Measurements from ENCODE around the gene FTSJ3. TPM values are rescaled to one million over a fixed set of nuclear protein-coding genes. Genes with fewer than 3 reads are reported as not detected.

FTSJ3 gene
- polyA plus RNA-seq, 2 of the 4 experiments (the other 2 are of a cell fraction): 74.5 to 104 TPM

DNA sequence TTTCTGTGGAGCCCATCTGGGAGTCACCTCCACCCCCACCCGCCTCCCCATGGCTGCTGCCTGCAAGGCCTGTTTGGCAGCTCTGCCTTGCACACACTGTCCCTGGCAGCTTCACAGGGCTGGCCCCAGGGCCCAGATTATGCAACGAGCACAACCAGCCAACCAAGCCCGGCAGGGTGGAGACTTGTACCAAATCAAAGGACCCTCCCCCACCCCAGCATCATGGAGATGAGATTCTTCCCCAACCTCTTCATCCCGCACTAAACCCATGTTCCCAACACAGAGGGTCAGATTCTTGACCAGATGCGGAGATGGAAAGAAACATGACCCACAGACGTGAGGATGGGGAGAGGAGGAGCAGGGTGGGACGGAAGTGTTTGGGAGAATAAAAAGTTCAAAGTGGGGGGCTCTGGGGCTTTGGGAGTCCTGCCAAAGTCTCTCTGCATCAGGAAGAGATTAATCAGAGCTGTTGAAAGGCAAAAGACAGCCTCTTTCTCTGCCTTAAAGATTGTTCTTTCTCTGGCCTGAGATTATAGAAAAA lies 11.2 kb upstream of the FTSJ3 start:
- no peak for FAIRE-seq
- ChIA-PET POLR2A (interaction anchor here (1.3 kb wide), 1 partner anchor 12 kb away, joined by 6 read pairs; the partner anchor contains the start of gene PSMC5), CTCF (interaction anchor here (0.6 to 4.2 kb wide), 7 partner anchors 8 to 413 kb away, joined by 3 to 37 read pairs (median 5); partner anchors contain the start of genes FTSJ3 and PSMC5)
- Histone ChIP-seq H3K27ac (peak overlapping the region; percentile 1 to 5; a peak in 1 of 6 replicates), H3K4me2 (no peak overlapping the region), H3K4me1 (peaks cover 35% of the 10 kb centered on the region), H3K4me3 (no peak overlapping the region), H3K9me3 (no peaks in the 10 kb centered on the region)
- no peak for DNase-seq (ENCODE audit: low read depth in 1 of 2, low spot score in 1 of 2)
- no peak for ATAC-seq
- TF ChIP-seq SREBF2 (IDR thresholded peaks at IDR 0.05): no peak
- no peak for TF ChIP-seq MAFK (IDR thresholded peaks at IDR 0.05; ENCODE audit: partially characterized antibody)
- no peak for TF ChIP-seq NPAS2 (CRISPR knock-in tag; IDR thresholded peaks at IDR 0.05; ENCODE audit: borderline replicate concordance)
- no peak for TF ChIP-seq JUNB (IDR thresholded peaks at IDR 0.05)
- no peak for TF ChIP-seq RCOR1 (IDR thresholded peaks at IDR 0.05; ENCODE audit: low read depth, low read length)
- TF ChIP-seq SMC3 (IDR thresholded peaks at IDR 0.05): no peak
- TF ChIP-seq EHF (CRISPR knock-in tag; IDR thresholded peaks at IDR 0.05): no peak
- no peak for TF ChIP-seq TFCP2L1 (CRISPR knock-in tag; IDR thresholded peaks at IDR 0.05)
- WGBS (ENCODE audit: missing lambda C conversion rate): 72% methylated on average over 6 of the region's 7 CpGs

DNA sequence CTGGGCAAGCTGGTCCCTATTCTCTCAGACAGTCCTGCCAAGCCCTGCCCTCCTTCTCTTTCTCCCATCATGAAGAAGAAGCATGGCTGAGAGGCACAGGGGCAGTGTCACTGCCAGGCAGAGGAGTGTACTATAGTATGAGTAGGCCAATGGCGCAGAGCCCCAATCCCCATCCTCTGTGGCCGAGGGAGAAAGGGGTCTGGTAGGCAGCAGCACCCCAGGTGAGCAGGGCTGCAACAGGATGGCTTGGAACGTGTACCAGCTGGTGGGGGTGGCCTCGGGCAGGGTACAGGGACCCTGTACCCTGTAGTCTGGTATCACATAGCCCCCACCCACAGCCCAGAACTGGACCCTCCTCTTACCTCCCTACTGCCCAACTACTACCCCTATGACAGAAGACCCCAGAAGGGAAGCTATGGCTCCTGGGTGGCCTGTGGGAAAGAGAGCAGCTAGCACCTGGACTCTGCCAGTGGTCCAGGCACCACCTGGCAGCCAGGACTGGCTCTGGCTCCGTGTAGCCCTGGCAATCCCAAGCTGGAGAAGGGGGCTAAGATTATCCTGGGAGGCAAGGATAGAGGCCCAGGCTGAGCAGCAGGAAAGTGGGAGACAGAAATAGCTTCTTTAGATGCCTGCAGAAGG lies 10.6 kb upstream of the FTSJ3 start:
- H3K4me2 ChIP-seq: no peak overlapping the region
- H3K4me3 ChIP-seq: no peak overlapping the region
- POLR2A ChIA-PET: interaction anchor here (1.3 kb wide), 1 partner anchor 11 kb away, joined by 6 read pairs; the partner anchor contains the start of gene PSMC5

More for the DNA sequence above, 10.6 kb upstream of the FTSJ3 start:
- WGBS (ENCODE audit: missing lambda C conversion rate): 88% methylated on average over 5 of the region's 5 CpGs
- TF ChIP-seq HEYL (CRISPR knock-in tag; IDR thresholded peaks at IDR 0.05) (no peak), MAZ (IDR thresholded peaks at IDR 0.05; ENCODE audit: borderline replicate concordance, low read depth, low read length) (no peak), RARB (CRISPR knock-in tag; IDR thresholded peaks at IDR 0.05) (no peak), GATA3 (IDR thresholded peaks at IDR 0.05; ENCODE audit: borderline replicate concordance) (no peak), CBX2 (IDR thresholded peaks at IDR 0.05; ENCODE audit: borderline replicate concordance, low read depth) (no peak), ZC3H11A (IDR thresholded peaks at IDR 0.05) (no peak), PHF8 (IDR thresholded peaks at IDR 0.05; ENCODE audit: borderline replicate concordance, low read depth) (no peak), ZNF302 (CRISPR knock-in tag; IDR thresholded peaks at IDR 0.05) (no peak), JUN (IDR thresholded peaks at IDR 0.05) (no peak), FOSL2 (IDR thresholded peaks at IDR 0.05) (no peak), FOSL2 (CRISPR knock-in tag; IDR thresholded peaks at IDR 0.05) (no peak), ZFP36 (IDR thresholded peaks at IDR 0.05; ENCODE audit: borderline replicate concordance, partially characterized antibody) (no peak), POLR2A (IDR thresholded peaks at IDR 0.05; ENCODE audit: low read length) (no peak), CHD2 (IDR thresholded peaks at IDR 0.05; ENCODE audit: low read length, partially characterized antibody) (no peak)
- TF ChIP-seq, protein P1, sequence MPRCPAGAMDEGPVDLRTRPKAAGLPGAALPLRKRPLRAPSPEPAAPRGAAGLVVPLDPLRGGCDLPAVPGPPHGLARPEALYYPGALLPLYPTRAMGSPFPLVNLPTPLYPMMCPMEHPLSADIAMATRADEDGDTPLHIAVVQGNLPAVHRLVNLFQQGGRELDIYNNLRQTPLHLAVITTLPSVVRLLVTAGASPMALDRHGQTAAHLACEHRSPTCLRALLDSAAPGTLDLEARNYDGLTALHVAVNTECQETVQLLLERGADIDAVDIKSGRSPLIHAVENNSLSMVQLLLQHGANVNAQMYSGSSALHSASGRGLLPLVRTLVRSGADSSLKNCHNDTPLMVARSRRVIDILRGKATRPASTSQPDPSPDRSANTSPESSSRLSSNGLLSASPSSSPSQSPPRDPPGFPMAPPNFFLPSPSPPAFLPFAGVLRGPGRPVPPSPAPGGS (IDR thresholded peaks at IDR 0.05): no peak
- TF ChIP-seq, protein P2, sequence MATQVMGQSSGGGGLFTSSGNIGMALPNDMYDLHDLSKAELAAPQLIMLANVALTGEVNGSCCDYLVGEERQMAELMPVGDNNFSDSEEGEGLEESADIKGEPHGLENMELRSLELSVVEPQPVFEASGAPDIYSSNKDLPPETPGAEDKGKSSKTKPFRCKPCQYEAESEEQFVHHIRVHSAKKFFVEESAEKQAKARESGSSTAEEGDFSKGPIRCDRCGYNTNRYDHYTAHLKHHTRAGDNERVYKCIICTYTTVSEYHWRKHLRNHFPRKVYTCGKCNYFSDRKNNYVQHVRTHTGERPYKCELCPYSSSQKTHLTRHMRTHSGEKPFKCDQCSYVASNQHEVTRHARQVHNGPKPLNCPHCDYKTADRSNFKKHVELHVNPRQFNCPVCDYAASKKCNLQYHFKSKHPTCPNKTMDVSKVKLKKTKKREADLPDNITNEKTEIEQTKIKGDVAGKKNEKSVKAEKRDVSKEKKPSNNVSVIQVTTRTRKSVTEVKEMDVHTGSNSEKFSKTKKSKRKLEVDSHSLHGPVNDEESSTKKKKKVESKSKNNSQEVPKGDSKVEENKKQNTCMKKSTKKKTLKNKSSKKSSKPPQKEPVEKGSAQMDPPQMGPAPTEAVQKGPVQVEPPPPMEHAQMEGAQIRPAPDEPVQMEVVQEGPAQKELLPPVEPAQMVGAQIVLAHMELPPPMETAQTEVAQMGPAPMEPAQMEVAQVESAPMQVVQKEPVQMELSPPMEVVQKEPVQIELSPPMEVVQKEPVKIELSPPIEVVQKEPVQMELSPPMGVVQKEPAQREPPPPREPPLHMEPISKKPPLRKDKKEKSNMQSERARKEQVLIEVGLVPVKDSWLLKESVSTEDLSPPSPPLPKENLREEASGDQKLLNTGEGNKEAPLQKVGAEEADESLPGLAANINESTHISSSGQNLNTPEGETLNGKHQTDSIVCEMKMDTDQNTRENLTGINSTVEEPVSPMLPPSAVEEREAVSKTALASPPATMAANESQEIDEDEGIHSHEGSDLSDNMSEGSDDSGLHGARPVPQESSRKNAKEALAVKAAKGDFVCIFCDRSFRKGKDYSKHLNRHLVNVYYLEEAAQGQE (IDR thresholded peaks at IDR 0.05): no peak
- TF ChIP-seq, protein P3, sequence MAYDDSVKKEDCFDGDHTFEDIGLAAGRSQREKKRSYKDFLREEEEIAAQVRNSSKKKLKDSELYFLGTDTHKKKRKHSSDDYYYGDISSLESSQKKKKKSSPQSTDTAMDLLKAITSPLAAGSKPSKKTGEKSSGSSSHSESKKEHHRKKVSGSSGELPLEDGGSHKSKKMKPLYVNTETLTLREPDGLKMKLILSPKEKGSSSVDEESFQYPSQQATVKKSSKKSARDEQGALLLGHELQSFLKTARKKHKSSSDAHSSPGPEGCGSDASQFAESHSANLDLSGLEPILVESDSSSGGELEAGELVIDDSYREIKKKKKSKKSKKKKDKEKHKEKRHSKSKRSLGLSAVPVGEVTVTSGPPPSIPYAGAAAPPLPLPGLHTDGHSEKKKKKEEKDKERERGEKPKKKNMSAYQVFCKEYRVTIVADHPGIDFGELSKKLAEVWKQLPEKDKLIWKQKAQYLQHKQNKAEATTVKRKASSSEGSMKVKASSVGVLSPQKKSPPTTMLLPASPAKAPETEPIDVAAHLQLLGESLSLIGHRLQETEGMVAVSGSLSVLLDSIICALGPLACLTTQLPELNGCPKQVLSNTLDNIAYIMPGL (CRISPR knock-in tag; IDR thresholded peaks at IDR 0.05; ENCODE audit: borderline replicate concordance): no peak
- FAIRE-seq (no peak), DNase-seq (ENCODE audit: low read depth in 1 of 2, low spot score in 1 of 2) (no peak), ATAC-seq (no peak)
- Histone ChIP-seq H3K27ac (peak overlapping the region; percentile 5 to 6; a peak in 1 of 6 replicates), H3K9me3 (no peaks in the 10 kb centered on the region), H3K4me1 (peaks cover 32% of the 10 kb centered on the region)
- CTCF ChIA-PET: interaction anchor here (0.6 to 4.2 kb wide), 9 partner anchors 7 to 412 kb away, joined by 3 to 37 read pairs (median 4); partner anchors contain the start of genes FTSJ3 and PSMC5
